Activated naive CD8-positive, alpha-beta T cell treated with anti-CD3 and anti-CD28 coated beads, Interleukin-2, amount 10 ng/mL, durations not matched to agents 7 days and 5 days (primary cell): ENCODE results near the gene OPN1SW. TPM values are rescaled to one million over a fixed set of nuclear protein-coding genes. Genes with fewer than 3 reads are reported as not detected.

Source experiments
- ATAC-seq: fragments of 150-1000 bp; cut with Tn5 transposase; one replicate; pipeline ENCODE4 v1.10.0; 2021; ENCODE audit warnings: low read depth, moderate library complexity
- POLR2A ChIA-PET: fragments of 350-600 bp; sonication (Branson Sonifier 250); formaldehyde crosslinking; loops from one replicate; lab custom pipeline; 2021; ENCODE audit warnings: antibody characterized with exemption; lab: Charles Lee
- DNase-seq: peaks from one replicate; pipeline ENCODE4 v3.0.0; 2021
- H3K27ac Mint-ChIP-seq: one replicate; pipeline ENCODE4 v1.8.0; 2022; ENCODE audit warnings: mild to moderate bottlenecking, mixed read lengths
- H3K27me3 Mint-ChIP-seq: one replicate; pipeline ENCODE4 v1.8.0; 2022; ENCODE audit warnings: mild to moderate bottlenecking, moderate library complexity, mixed read lengths
- H3K36me3 Mint-ChIP-seq: one replicate; pipeline ENCODE4 v1.8.0; 2021; ENCODE audit warnings: mild to moderate bottlenecking, mixed read lengths
- H3K4me1 Mint-ChIP-seq: one replicate; pipeline ENCODE4 v1.8.0; 2021; ENCODE audit warnings: mixed read lengths
- H3K4me3 Mint-ChIP-seq: one replicate; pipeline ENCODE4 v1.8.0; 2022; ENCODE audit warnings: mild to moderate bottlenecking, moderate library complexity, mixed read lengths
- H3K9me3 Mint-ChIP-seq: one replicate; pipeline ENCODE4 v1.8.0; 2021; ENCODE audit warnings: mixed read lengths
- total RNA-seq, 2 experiments: library from RNA; stranded (reverse); gene quantifications; one replicate each; pipeline ENCODE4 v1.2.3, GENCODE V29; 2021

The OPN1SW gene
- total RNA-seq, 2 experiments from 2014 or later: not detected

DNA sequence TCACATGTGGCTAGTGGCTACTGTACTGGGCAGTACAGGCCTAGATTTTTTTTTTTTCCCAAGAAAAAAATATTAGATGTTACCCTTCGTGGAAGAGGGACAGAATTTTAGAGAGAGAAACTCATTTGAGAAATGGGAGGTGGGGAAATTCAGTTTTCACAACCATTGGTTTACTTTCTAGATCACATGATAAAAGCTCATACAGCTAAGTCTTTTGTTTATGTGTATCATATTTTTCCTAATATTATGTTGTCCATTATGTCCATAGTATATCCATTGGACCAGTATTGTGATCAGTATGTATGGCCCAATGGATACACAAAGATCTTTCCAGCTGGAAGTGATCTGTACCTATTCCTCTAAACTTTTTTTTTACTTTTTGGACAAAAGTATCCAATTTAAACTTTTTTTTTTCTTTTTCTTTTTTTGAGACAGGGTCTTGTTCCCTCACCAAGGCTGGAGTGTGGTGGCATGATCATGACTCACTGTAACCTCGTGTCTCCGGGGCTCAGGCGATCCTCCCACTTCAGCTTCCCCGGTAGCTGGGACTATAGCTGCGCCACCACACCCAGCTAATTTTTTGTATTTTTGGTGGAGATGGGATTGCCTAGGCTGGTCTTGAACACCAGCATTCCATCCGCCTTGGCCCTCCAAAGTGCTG lies 32.4 kb downstream of the OPN1SW start:
- H3K9me3 Mint-ChIP-seq: no peaks in the 10 kb centered on the region
- no peak overlapping the region for H3K4me3 Mint-ChIP-seq
- H3K27ac Mint-ChIP-seq: no peak overlapping the region
- H3K27me3 Mint-ChIP-seq: no peaks in the 10 kb centered on the region
- ATAC-seq: no peak
- POLR2A ChIA-PET: interaction anchor here (0.7 kb wide), 1 partner anchor 633 kb away, joined by 3 read pairs; no protein-coding TSS in a partner anchor
- DNase-seq: no peak
- H3K36me3 Mint-ChIP-seq: peaks cover 12% of the 10 kb centered on the region
- H3K4me1 Mint-ChIP-seq: peaks cover 34% of the 10 kb centered on the region

DNA sequence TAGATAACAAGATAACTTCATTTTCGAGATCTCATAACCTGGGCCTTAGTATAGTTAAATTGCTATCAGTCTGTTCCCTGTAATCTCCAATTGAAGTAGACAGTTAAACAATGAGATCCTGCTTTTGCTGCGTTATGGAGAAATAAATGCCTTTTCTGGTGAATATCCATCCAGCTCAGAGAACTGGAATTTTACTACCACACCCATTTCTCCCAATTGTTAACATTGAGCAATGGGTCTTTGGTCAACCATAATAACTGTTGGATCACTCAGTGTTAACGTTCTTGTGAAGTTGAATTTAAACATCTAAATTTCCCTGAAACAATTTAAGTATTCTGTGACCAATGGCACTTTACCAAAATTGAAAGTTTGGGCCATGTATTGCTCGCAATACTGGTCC lies 33.4 kb downstream of the OPN1SW start:
- no peak overlapping the region for H3K4me3 Mint-ChIP-seq
- H3K27me3 Mint-ChIP-seq: no peaks in the 10 kb centered on the region
- peaks cover 5% of the 10 kb centered on the region for H3K36me3 Mint-ChIP-seq
- H3K9me3 Mint-ChIP-seq: no peaks in the 10 kb centered on the region
- H3K4me1 Mint-ChIP-seq: peaks cover 33% of the 10 kb centered on the region
- H3K27ac Mint-ChIP-seq: no peak overlapping the region
- POLR2A ChIA-PET: no interaction called here
- DNase-seq (no peak), ATAC-seq (no peak)

DNA sequence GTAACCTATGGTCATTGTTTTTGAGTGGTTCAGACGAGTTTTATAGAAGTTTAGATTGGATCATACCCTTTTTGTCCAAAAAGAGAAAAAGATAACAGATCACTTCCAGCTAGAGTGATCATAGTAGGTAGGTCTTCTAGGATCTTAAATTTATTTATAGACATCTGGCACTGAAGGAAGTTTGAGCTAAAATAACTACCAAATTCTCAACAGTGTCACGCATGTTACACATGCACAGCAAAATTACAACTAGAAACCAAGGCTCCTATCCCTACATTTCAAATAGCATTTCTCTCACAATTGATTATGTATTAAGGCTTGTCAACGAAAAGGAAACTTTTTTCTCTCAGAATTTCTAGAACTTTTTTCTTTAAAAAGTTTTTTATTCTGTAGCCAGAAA lies 34.1 kb downstream of the OPN1SW start:
- H3K4me1 Mint-ChIP-seq: peaks cover 31% of the 10 kb centered on the region

DNA sequence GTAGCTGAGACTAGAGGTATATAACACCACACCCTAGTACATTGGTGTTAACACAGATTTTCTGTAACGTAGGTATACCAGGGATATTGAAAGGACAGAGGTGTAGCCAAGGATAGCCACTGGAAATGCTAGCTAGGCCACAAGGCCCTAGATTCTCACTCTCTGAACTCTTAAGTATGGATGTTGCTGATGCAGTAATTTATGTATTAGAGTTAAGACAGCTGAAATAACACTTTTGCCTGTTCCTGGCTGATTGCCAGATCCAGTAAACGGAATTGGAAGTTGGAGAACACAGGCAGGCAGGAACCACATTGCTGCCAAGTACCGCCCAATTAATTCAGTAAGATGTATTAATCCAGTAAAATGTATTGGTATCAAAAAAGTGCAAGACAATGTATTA lies 34.6 kb downstream of the OPN1SW start:
- ATAC-seq (no peak), DNase-seq (no peak)
- peaks cover 31% of the 10 kb centered on the region for H3K4me1 Mint-ChIP-seq
- H3K4me3 Mint-ChIP-seq: no peak overlapping the region
- no peaks in the 10 kb centered on the region for H3K27me3 Mint-ChIP-seq
- POLR2A ChIA-PET: no interaction called here
- H3K27ac Mint-ChIP-seq: no peak overlapping the region
- H3K9me3 Mint-ChIP-seq: no peaks in the 10 kb centered on the region
- peaks cover 5% of the 10 kb centered on the region for H3K36me3 Mint-ChIP-seq

More for the DNA sequence above, 34.1 kb downstream of the OPN1SW start:
- H3K4me3 Mint-ChIP-seq: no peak overlapping the region
- DNase-seq: no peak
- POLR2A ChIA-PET: no interaction called here
- H3K27me3 Mint-ChIP-seq: no peaks in the 10 kb centered on the region
- H3K27ac Mint-ChIP-seq: no peak overlapping the region
- H3K36me3 Mint-ChIP-seq: peaks cover 5% of the 10 kb centered on the region
- no peak for ATAC-seq
- H3K9me3 Mint-ChIP-seq: no peaks in the 10 kb centered on the region

DNA sequence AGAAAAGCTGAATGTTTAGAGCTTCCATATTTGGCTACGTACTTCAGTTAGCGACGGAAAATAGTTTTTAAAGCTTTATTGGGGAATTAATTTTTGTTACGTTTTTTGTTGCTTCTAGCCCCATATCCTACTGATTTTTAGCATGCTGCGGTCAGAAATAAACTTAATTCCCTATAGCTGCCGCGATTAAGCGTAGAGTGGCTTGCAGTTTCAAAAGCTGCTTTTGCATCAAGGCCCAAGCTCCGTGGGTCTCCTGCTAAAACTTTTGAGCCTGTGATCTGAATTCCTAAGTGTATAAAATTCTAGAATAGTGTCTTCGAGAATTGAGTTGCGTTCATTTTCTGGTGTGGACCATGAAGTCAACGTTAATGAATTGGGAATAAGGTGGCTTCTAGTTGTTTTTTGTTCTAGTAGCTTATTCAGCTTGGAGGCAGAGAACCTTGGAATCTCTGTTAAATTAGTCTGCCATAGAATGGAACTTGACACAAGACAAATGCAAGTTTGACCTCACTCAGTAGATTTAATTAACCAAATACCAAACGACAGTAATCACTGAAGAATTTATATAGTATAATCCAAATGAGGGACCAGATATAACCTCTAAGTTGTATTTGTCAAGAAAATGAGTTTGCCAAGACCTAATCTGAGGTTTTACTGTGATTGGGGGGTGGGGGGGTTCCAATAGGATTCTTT lies 35.5 kb downstream of the OPN1SW start:
- ATAC-seq (no peak), DNase-seq (no peak)
- peaks cover 5% of the 10 kb centered on the region for H3K36me3 Mint-ChIP-seq
- peaks cover 31% of the 10 kb centered on the region for H3K4me1 Mint-ChIP-seq
- peak overlapping the region; percentile 99 for H3K27ac Mint-ChIP-seq
- H3K27me3 Mint-ChIP-seq: no peaks in the 10 kb centered on the region
- H3K4me3 Mint-ChIP-seq: peak overlapping the region; percentile 99
- no peaks in the 10 kb centered on the region for H3K9me3 Mint-ChIP-seq
- POLR2A ChIA-PET: interaction anchor here (0.6 to 2.1 kb wide), 8 partner anchors 11 to 1450 kb away, joined by 3 to 6 read pairs (median 4); partner anchors contain the start of gene CCDC136

DNA sequence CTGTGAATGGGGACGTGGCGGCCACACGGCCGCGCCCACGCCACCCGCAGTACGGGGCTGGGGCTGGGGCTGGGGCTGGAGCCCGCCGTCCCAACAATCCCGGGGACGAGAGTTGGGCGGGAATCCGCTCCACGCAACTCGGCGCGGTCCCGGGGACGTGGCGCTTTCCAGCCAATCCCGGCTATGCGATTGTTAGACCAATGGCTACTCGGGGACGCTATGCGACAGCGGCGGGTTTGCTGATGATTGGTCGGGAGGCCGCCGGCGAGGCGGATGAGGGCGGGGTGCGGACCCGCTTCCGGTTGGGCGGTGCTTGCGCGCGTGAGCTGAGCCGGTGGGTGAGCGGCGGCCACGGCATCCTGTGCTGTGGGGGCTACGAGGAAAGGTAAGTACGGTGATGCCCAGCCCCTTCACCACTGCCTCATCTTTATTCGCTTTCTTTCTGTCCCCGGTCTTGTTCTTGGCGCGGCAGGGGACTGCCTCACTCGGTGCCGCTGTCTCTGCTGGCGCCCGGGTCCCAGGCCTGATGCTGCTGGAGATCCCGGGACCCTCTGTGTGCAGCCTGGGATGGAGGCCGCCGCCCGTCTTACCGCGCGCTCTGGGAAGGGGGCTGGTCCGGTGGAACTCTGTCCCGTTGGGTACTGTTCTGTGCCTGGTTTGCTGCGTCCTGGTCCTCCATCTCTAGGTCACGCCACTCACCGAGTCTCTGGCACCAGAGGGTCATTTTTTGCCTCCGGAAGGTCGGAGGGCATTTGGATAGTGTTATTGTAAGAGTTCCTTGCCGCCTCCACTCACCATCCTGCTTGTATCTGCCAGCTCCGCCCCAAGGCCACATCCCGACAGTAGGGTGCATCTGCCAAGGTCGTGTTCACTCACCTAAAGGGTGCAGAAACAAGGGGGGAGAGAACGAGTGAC lies 36.3 kb downstream of the OPN1SW start, which contains the start of gene CALU:
TSS of gene CALU (plus strand) at position 312 of the 915 bp plus-strand sequence. CDS start 9,225 bp downstream, outside the sequence.
- Mint-ChIP-seq H3K4me1 (peaks cover 28% of the 10 kb centered on the region), H3K27ac (peak within 1 kb of the TSS; percentile 99), H3K4me3 (peak within 1 kb of the TSS; percentile 99), H3K36me3 (peaks cover 5% of the 10 kb centered on the region), H3K27me3 (no peaks in the 10 kb centered on the region), H3K9me3 (no peaks in the 10 kb centered on the region)
- POLR2A ChIA-PET: interaction anchor here (0.6 to 2.1 kb wide), 12 partner anchors 9 to 1451 kb away, joined by 3 to 7 read pairs (median 3); partner anchors contain the start of gene CCDC136
- peak; percentile 95 for DNase-seq
- ATAC-seq: peak; percentile 97

DNA sequence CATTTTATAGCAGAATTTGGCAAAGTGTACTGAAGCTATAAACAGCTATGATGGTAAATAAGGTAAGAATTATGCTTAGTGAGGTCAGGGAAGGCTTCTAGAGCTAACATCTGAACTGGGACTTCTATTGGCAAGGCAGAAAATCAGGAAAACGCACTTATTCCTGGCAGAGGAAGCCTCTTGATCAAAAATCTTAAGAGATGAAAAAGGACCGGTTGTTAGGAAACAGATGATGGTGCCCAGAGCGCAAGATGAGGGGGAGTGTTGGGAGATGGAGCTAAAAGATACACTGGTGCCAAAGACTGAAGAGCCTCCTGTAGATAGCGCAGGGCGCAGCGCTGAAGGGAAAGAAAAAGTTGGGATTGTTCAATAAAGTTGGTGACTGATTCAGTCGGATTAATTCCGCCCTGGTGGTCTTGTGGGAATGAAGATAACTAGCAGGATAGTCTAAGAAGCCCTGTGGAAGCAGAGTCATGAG lies 37.0 kb downstream of the OPN1SW start:
- POLR2A ChIA-PET: interaction anchor here (0.6 to 2.1 kb wide), 8 partner anchors 9 to 283 kb away, joined by 3 to 7 read pairs (median 4); partner anchors contain the start of gene CCDC136
- peaks cover 26% of the 10 kb centered on the region for H3K4me1 Mint-ChIP-seq
- DNase-seq: no peak
- H3K36me3 Mint-ChIP-seq: peaks cover 5% of the 10 kb centered on the region
- no peaks in the 10 kb centered on the region for H3K27me3 Mint-ChIP-seq
- peak; percentile 5 for ATAC-seq
- peak overlapping the region; percentile 99 for H3K4me3 Mint-ChIP-seq
- H3K9me3 Mint-ChIP-seq: no peaks in the 10 kb centered on the region
- peak overlapping the region; percentile 99 for H3K27ac Mint-ChIP-seq

DNA sequence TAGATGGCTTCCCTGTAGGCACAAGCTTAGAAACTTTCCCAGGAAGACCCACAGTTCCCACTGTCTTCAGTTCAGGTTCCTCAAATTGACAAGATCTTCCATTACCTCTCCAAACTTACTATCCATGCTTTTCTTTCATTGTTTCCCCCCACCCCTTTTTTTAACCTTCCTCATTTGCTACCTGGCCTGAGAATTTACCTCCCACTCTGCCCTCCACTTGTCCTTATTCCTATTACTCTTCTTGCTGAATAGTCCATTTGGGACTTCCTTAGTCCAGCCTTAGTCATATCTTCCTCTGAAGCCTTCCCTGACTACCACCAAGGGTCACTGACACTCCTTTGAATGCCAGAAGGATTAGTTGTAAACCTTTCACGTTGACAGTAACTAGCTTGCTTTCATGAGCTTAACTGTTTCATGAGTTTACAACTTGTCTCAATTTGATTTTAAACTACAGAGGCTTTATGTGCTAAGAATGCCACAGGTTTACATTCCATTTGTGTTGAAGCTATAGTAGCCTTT lies 37.7 kb downstream of the OPN1SW start:
- peak overlapping the region; percentile 99 for H3K4me3 Mint-ChIP-seq
- peaks cover 5% of the 10 kb centered on the region for H3K36me3 Mint-ChIP-seq
- H3K4me1 Mint-ChIP-seq: peaks cover 26% of the 10 kb centered on the region
- H3K27ac Mint-ChIP-seq: no peak overlapping the region
- POLR2A ChIA-PET: interaction anchor here (1.0 to 2.1 kb wide), 2 partner anchors 10 to 53 kb away, joined by 5 to 7 read pairs; no protein-coding TSS in a partner anchor
- ATAC-seq (no peak), DNase-seq (no peak)
- H3K27me3 Mint-ChIP-seq: no peaks in the 10 kb centered on the region
- H3K9me3 Mint-ChIP-seq: no peaks in the 10 kb centered on the region

DNA sequence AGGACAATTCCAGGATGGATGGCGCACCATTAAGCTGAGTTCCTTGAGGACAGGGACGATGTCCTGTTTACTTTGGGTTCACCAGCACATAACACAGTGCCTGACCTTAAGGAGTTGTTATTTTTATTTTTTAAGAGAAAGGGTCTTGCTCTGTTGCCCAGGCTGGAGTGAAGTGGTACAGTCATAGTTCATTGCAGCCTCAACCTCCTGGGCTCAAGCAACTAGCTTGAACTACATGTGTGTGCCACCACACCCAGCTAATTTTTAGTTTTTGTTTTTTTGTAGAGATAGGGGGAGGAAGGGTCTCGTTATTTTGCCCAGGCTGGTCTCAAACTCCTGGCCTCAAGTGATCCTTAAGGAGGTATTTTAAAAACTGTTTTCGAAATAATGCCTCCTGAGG lies 38.2 kb downstream of the OPN1SW start:
- peaks cover 5% of the 10 kb centered on the region for H3K36me3 Mint-ChIP-seq
- H3K4me3 Mint-ChIP-seq: no peak overlapping the region
- H3K27ac Mint-ChIP-seq: no peak overlapping the region

DNA sequence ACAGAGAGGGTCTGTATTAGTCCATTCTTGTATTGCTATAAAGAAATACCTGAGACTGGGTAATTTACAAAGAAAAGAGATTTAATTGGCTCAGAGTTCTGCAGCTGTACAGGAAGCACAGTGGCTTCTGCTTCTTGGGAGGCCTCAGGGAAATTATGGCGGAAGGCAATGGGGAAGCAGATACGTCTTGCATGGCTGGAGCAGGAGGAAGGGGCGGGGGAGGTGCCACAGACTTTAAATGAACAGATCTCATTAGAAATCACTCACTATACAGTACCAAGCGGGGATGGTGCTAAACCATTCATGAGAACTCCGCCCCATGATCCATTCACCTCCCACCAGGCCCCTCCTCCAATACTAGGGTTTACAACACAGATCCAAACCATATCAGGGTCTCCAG lies 40.2 kb downstream of the OPN1SW start:
- Mint-ChIP-seq H3K27me3 (no peaks in the 10 kb centered on the region), H3K4me1 (peaks cover 12% of the 10 kb centered on the region), H3K4me3 (no peak overlapping the region), H3K36me3 (peaks cover 1% of the 10 kb centered on the region), H3K9me3 (no peaks in the 10 kb centered on the region), H3K27ac (no peak overlapping the region)
- DNase-seq (no peak), ATAC-seq (no peak)
- POLR2A ChIA-PET: no interaction called here

More for the DNA sequence above, 38.2 kb downstream of the OPN1SW start:
- DNase-seq (no peak), ATAC-seq (no peak)
- H3K4me1 Mint-ChIP-seq: peaks cover 26% of the 10 kb centered on the region
- no peaks in the 10 kb centered on the region for H3K27me3 Mint-ChIP-seq
- no peaks in the 10 kb centered on the region for H3K9me3 Mint-ChIP-seq
- POLR2A ChIA-PET: no interaction called here

DNA sequence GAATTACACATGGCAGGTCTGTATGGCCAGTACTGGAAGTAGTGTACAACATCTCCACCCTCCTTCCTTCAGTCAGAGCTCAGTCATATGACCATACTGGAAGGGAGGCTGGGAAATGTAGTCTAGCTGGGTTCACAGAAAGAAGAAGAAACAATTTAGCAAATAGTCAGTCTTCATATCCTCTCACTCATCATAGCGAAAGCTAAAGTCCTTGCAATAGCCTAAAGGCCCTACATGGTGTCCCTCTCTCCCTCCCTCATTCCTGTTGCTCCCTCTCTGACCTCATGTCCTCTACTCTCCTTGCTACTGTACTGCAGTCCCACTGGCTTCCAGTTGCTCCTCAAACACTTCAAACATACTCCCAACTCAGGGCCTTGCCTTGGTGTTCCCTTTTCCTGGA lies 40.7 kb downstream of the OPN1SW start:
- no peak for DNase-seq
- Mint-ChIP-seq H3K4me3 (no peak overlapping the region), H3K4me1 (peaks cover 9% of the 10 kb centered on the region), H3K27ac (no peak overlapping the region), H3K9me3 (no peaks in the 10 kb centered on the region), H3K36me3 (peaks cover 1% of the 10 kb centered on the region), H3K27me3 (no peaks in the 10 kb centered on the region)
- POLR2A ChIA-PET: no interaction called here
- no peak for ATAC-seq

DNA sequence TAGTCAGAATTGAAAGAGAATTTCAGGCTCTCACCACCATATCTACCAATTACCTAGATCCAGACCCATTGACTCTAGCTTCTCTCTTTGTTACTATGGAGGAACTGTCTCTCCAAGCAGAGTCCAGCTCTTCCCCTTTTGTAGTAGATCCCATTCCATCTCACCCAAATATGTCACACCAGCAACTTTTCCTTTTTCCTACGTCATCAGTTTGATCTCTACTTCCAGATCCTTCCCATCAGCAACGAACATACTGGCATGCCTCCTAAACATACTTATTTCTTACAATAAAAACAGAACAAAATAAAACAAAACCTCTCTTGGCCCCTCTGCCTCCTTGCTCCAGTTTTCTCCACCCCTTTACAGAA lies 42.3 kb downstream of the OPN1SW start:
- Mint-ChIP-seq H3K27me3 (peaks cover 1% of the 10 kb centered on the region), H3K36me3 (no peaks in the 10 kb centered on the region), H3K9me3 (no peaks in the 10 kb centered on the region), H3K4me3 (no peak overlapping the region), H3K27ac (no peak overlapping the region), H3K4me1 (peaks cover 3% of the 10 kb centered on the region)
- DNase-seq: no peak
- POLR2A ChIA-PET: no interaction called here
- ATAC-seq: no peak
